Placental pericyte (primary cell): Measurements from ENCODE around the gene DOK5. TPM values are rescaled to one million over a fixed set of nuclear protein-coding genes. Genes with fewer than 3 reads are reported as not detected.

ENCODE experiments used
- total RNA-seq: library from RNA; depleted of rRNA; stranded (reverse); fragments of >200 nt; gene quantifications from 2 replicates; pipeline ENCODE4 v1.2.3, GENCODE V29; 2012

The DOK5 gene
- total RNA-seq, result 0.14 and 0.66 TPM in 2 replicates

DNA sequence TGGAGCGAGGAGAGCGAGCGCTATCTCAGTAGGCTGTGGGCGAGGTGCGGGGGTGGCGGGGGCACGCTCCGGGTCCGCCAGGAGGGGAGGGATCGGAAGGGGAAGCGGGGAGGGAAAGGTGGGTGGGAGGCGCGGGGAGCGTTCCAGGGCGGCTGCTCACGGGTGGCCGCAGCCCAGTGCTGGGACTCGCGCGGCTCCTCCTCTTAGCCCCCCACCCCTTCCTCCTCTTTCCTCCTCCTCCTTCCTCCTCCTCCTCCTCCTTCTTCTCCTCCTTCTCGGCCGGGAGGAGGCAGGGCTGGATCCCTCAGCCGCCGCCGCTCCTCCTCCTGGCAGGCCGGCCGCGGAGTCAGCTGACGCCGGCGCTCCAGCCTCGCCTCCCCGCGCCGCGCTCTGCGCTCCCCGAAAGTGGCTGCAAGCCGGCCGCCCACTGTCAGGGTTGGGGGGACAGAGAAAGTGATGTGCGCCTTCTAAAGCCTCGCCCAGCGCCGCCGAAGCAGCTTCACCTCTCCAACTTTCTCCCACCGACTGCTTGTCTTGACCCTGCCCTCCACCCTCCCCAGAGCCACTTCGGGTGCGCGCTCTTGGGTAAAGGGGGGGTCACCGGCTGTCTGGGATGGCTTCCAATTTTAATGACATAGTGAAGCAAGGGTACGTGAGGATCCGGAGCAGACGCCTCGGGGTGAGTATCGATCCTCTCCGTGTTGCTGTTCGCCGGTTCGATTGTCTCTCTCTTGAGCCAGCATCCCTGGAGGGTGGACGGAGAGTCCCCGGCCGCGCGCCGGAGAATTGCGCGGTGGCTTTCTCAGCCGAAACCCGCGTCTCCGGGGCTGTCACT is at the start of gene DOK5:
TSS of gene DOK5 (plus strand) at position 260 of the 835 bp plus-strand sequence. CDS start at position 614, 354 bp downstream.

